GM12878 (cell line): Measurements from ENCODE around the gene CYP51A1. TPM values are rescaled to one million over a fixed set of nuclear protein-coding genes. Genes with fewer than 3 reads are reported as not detected.
A peak's percentile ranks its signal among the peaks of the same experiment; 100 is the strongest.

Experiments
- CBX3 ChIP-seq: fragments of 200-600 bp; sonication (generic); IDR thresholded peaks from 2 replicates; pipeline ENCODE4 v1.6.1; 2016; ENCODE audit warnings: low read depth, borderline replicate concordance
- HCFC1 ChIP-seq: fragments of 150-350 bp; IDR thresholded peaks from 2 replicates; pipeline ENCODE4 v1.6.1; 2014; ENCODE audit warnings: low read length
- HDAC6 ChIP-seq: fragments of 200-600 bp; sonication (generic); IDR thresholded peaks from one replicate; pipeline ENCODE4 v1.8.0; 2017; ENCODE audit warnings: antibody characterized with exemption; ENCODE audit not compliant: unreplicated experiment
- HDGF ChIP-seq: fragments of 450-650 bp; IDR thresholded peaks from 2 replicates; pipeline ENCODE4 v1.6.1; 2016; ENCODE audit warnings: antibody characterized with exemption
- KDM1A ChIP-seq: fragments of 200-600 bp; sonication (generic); IDR thresholded peaks from 2 replicates; pipeline ENCODE4 v1.6.1; 2016; ENCODE audit warnings: borderline replicate concordance
- NFYB ChIP-seq: IDR thresholded peaks from 2 replicates; pipeline ENCODE4 v1.6.1; 2011; ENCODE audit warnings: low read depth, mild to moderate bottlenecking, low read length, improper control_type of control experiment, moderate library complexity; ENCODE audit not compliant: insufficient read depth
- POLR2AphosphoS5 ChIP-seq: IDR thresholded peaks from 2 replicates; pipeline ENCODE4 v1.6.1; 2011; ENCODE audit warnings: mild to moderate bottlenecking, low read length, inconsistent platforms
- RAD51 ChIP-seq: fragments of 450-650 bp; IDR thresholded peaks from 2 replicates; pipeline ENCODE4 v1.6.1; 2016; ENCODE audit warnings: moderate library complexity, mild to moderate bottlenecking, inconsistent platforms
- SIX5 ChIP-seq: IDR thresholded peaks from 2 replicates; pipeline ENCODE4 v1.6.1; 2011; ENCODE audit warnings: mild to moderate bottlenecking, low read depth, low read length, moderate library complexity; ENCODE audit not compliant: severe bottlenecking
- STAT3 ChIP-seq: IDR thresholded peaks from 2 replicates; pipeline ENCODE4 v1.6.1; 2011; ENCODE audit warnings: low read depth, low read length, improper control_type of control experiment
- TCF12 ChIP-seq: IDR thresholded peaks from 2 replicates; pipeline ENCODE4 v1.6.1; 2011; ENCODE audit warnings: low read depth, mild to moderate bottlenecking, low read length
- ZNF217 ChIP-seq: fragments of 450-650 bp; IDR thresholded peaks from 2 replicates; pipeline ENCODE4 v1.6.1; 2017; ENCODE audit warnings: antibody characterized with exemption, mild to moderate bottlenecking
- ZNF384 ChIP-seq: IDR thresholded peaks from 2 replicates; pipeline ENCODE4 v1.6.1; 2012; ENCODE audit warnings: low read depth, mild to moderate bottlenecking, low read length, improper control_type of control experiment, borderline replicate concordance
- ZZZ3 ChIP-seq: IDR thresholded peaks from 2 replicates; pipeline ENCODE4 v1.6.1; 2011; ENCODE audit warnings: low read depth; ENCODE audit not compliant: control insufficient read depth, insufficient read length
- polyA plus RNA-seq, 11 experiments: library from polyadenylated mRNA; depleted of rRNA in 4 of 11; unstranded in 6 of 11; stranded (reverse) in 5 of 11; fragments of >200 nt; fragmentation: Nextera tagmentation in 4 of 11; fragmentation: Illumina TruSeq in 1 of 11; extraction: Ambion mirVana in 4 of 11; extraction: Trizol in 1 of 11; gene quantifications; 1 replicate in 1 of 11; 2 replicates in 10 of 11; pipeline versions ENCODE4 v1.2.1 to v1.2.3, GENCODE V29; 2011 to 2016; ENCODE audit warnings: inconsistent platforms in 2 of 11, missing spikeins in 2 of 11, low read depth in 1 of 11
- total RNA-seq, 4 experiments: library from RNA; depleted of rRNA in 3 of 4; stranded (reverse); fragments of >200 nt in 3 of 4; fragmentation: Illumina TruSeq in 1 of 4; extraction: Trizol in 1 of 4; gene quantifications; 2 replicates each; pipeline versions ENCODE4 v1.2.1 to v1.2.3, GENCODE V29; 2013 to 2021
- TF ChIP-seq, protein P1 (sequence below): fragments of 450-650 bp; formaldehyde crosslinking; IDR thresholded peaks from 2 replicates; pipeline ENCODE4 v1.4.0; 2022; ENCODE audit warnings: mild to moderate bottlenecking, moderate library complexity
- TF ChIP-seq, protein P2 (sequence below): IDR thresholded peaks from 2 replicates; pipeline ENCODE4 v1.6.1; 2011; ENCODE audit warnings: low read depth, mild to moderate bottlenecking, low read length, moderate library complexity, borderline replicate concordance; ENCODE audit errors: extremely low read depth
- TF ChIP-seq, protein P3 (sequence below): fragments of 450-650 bp; IDR thresholded peaks from 2 replicates; pipeline ENCODE4 v1.6.1; 2016; ENCODE audit warnings: mild to moderate bottlenecking
- TF ChIP-seq, protein P4 (sequence below): IDR thresholded peaks from 2 replicates; pipeline ENCODE4 v1.6.1; 2011; ENCODE audit warnings: mild to moderate bottlenecking, low read depth, low read length, moderate library complexity; ENCODE audit not compliant: insufficient replicate concordance
- TF ChIP-seq, protein P5 (sequence below): fragments of 450-650 bp; IDR thresholded peaks from 2 replicates; pipeline ENCODE4 v1.6.1; 2017; ENCODE audit warnings: mild to moderate bottlenecking, moderate library complexity

The CYP51A1 gene
- total and polyA plus RNA-seq, 10 of the 15 experiments (the other 5 are each of a cell fraction or from before 2014, with no cell fraction given), result 21.5 to 113 (median 61.8) TPM

DNA sequence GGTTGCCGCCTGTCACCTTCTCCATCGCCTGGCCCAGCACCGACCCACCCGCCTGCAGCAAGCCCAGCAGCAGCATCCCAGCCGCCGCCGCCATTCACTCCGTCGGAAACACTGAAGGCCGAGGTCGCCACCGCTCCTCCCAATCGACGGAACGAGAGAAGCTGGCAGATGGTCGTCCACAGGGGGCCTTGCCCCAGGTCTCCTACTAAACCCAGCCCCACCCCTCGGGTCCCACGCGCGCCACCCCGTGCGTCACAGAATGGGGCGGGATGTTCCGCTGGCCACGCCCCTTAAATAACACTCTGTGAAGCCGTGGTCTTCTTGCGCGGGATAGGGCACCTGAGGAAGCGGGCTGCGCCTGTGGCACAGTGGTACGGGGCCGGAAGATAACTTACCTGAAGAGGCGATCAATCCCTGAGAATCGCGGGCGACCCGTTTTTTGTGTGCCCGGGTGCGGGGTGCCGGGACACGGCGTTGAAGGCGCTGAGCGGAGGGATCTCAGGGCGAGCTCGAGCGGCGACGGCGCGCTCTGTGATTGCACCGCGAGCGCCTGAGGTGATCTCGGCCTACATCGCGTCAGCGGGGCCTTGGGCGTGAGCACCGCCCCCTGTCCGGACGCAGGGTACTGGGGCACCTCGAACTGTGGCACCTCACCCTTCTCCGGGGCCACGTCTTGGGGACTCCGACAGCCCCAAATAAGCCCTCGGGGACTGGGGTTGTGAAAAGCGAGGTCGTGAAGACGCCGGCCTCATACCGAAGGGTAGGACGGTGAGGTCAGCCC is at the start of gene CYP51A1 (continued):
- TF ChIP-seq, protein P1, sequence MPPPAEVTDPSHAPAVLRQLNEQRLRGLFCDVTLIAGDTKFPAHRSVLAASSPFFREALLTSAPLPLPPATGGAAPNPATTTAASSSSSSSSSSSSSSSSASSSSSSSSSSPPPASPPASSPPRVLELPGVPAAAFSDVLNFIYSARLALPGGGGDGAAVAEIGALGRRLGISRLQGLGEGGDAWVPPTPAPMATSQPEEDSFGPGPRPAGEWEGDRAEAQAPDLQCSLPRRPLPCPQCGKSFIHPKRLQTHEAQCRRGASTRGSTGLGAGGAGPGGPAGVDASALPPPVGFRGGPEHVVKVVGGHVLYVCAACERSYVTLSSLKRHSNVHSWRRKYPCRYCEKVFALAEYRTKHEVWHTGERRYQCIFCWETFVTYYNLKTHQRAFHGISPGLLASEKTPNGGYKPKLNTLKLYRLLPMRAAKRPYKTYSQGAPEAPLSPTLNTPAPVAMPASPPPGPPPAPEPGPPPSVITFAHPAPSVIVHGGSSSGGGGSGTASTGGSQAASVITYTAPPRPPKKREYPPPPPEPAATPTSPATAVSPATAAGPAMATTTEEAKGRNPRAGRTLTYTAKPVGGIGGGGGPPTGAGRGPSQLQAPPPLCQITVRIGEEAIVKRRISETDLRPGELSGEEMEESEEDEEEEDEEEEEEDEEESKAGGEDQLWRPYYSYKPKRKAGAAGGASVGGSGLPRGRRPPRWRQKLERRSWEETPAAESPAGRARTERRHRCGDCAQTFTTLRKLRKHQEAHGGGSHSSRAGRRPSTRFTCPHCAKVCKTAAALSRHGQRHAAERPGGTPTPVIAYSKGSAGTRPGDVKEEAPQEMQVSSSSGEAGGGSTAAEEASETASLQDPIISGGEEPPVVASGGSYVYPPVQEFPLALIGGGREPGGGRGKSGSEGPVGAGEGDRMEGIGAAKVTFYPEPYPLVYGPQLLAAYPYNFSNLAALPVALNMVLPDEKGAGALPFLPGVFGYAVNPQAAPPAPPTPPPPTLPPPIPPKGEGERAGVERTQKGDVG, result no peak
- TF ChIP-seq KDM1A (no peak), HCFC1 (peak; percentile 45), HDGF (no peak), CBX3 (no peak), NFYB (peak; percentile 49; the same call in 1 of the 2 replicates), ZNF217 (peak; percentile 56; the same call in 1 of the 2 replicates), SIX5 (no peak), STAT3 (no peak), ZNF384 (peak; percentile 48; the same call in 1 of the 2 replicates), HDAC6 (peak; percentile 68), POLR2AphosphoS5 (peak; percentile 91), TCF12 (no peak), RAD51 (peak; percentile 17; the same call in 1 of the 2 replicates), ZZZ3 (no peak)
- TF ChIP-seq, protein P2, sequence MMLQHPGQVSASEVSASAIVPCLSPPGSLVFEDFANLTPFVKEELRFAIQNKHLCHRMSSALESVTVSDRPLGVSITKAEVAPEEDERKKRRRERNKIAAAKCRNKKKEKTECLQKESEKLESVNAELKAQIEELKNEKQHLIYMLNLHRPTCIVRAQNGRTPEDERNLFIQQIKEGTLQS, result no peak
- TF ChIP-seq, protein P3, sequence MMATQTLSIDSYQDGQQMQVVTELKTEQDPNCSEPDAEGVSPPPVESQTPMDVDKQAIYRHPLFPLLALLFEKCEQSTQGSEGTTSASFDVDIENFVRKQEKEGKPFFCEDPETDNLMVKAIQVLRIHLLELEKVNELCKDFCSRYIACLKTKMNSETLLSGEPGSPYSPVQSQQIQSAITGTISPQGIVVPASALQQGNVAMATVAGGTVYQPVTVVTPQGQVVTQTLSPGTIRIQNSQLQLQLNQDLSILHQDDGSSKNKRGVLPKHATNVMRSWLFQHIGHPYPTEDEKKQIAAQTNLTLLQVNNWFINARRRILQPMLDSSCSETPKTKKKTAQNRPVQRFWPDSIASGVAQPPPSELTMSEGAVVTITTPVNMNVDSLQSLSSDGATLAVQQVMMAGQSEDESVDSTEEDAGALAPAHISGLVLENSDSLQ, result no peak
- TF ChIP-seq, protein P4, sequence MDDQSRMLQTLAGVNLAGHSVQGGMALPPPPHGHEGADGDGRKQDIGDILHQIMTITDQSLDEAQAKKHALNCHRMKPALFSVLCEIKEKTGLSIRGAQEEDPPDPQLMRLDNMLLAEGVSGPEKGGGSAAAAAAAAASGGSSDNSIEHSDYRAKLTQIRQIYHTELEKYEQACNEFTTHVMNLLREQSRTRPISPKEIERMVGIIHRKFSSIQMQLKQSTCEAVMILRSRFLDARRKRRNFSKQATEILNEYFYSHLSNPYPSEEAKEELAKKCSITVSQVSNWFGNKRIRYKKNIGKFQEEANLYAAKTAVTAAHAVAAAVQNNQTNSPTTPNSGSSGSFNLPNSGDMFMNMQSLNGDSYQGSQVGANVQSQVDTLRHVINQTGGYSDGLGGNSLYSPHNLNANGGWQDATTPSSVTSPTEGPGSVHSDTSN, result peak; percentile 52
- TF ChIP-seq, protein P5, sequence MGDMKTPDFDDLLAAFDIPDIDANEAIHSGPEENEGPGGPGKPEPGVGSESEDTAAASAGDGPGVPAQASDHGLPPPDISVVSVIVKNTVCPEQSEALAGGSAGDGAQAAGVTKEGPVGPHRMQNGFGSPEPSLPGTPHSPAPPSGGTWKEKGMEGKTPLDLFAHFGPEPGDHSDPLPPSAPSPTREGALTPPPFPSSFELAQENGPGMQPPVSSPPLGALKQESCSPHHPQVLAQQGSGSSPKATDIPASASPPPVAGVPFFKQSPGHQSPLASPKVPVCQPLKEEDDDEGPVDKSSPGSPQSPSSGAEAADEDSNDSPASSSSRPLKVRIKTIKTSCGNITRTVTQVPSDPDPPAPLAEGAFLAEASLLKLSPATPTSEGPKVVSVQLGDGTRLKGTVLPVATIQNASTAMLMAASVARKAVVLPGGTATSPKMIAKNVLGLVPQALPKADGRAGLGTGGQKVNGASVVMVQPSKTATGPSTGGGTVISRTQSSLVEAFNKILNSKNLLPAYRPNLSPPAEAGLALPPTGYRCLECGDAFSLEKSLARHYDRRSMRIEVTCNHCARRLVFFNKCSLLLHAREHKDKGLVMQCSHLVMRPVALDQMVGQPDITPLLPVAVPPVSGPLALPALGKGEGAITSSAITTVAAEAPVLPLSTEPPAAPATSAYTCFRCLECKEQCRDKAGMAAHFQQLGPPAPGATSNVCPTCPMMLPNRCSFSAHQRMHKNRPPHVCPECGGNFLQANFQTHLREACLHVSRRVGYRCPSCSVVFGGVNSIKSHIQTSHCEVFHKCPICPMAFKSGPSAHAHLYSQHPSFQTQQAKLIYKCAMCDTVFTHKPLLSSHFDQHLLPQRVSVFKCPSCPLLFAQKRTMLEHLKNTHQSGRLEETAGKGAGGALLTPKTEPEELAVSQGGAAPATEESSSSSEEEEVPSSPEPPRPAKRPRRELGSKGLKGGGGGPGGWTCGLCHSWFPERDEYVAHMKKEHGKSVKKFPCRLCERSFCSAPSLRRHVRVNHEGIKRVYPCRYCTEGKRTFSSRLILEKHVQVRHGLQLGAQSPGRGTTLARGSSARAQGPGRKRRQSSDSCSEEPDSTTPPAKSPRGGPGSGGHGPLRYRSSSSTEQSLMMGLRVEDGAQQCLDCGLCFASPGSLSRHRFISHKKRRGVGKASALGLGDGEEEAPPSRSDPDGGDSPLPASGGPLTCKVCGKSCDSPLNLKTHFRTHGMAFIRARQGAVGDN, result peak; percentile 79
